ENCODE data around the gene TMF1. TPM values are rescaled to one million over a fixed set of nuclear protein-coding genes. Genes with fewer than 3 reads are reported as not detected.

The TMF1 gene, protein sequence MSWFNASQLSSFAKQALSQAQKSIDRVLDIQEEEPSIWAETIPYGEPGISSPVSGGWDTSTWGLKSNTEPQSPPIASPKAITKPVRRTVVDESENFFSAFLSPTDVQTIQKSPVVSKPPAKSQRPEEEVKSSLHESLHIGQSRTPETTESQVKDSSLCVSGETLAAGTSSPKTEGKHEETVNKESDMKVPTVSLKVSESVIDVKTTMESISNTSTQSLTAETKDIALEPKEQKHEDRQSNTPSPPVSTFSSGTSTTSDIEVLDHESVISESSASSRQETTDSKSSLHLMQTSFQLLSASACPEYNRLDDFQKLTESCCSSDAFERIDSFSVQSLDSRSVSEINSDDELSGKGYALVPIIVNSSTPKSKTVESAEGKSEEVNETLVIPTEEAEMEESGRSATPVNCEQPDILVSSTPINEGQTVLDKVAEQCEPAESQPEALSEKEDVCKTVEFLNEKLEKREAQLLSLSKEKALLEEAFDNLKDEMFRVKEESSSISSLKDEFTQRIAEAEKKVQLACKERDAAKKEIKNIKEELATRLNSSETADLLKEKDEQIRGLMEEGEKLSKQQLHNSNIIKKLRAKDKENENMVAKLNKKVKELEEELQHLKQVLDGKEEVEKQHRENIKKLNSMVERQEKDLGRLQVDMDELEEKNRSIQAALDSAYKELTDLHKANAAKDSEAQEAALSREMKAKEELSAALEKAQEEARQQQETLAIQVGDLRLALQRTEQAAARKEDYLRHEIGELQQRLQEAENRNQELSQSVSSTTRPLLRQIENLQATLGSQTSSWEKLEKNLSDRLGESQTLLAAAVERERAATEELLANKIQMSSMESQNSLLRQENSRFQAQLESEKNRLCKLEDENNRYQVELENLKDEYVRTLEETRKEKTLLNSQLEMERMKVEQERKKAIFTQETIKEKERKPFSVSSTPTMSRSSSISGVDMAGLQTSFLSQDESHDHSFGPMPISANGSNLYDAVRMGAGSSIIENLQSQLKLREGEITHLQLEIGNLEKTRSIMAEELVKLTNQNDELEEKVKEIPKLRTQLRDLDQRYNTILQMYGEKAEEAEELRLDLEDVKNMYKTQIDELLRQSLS
- 34.4 TPM for total RNA-seq

DNA sequence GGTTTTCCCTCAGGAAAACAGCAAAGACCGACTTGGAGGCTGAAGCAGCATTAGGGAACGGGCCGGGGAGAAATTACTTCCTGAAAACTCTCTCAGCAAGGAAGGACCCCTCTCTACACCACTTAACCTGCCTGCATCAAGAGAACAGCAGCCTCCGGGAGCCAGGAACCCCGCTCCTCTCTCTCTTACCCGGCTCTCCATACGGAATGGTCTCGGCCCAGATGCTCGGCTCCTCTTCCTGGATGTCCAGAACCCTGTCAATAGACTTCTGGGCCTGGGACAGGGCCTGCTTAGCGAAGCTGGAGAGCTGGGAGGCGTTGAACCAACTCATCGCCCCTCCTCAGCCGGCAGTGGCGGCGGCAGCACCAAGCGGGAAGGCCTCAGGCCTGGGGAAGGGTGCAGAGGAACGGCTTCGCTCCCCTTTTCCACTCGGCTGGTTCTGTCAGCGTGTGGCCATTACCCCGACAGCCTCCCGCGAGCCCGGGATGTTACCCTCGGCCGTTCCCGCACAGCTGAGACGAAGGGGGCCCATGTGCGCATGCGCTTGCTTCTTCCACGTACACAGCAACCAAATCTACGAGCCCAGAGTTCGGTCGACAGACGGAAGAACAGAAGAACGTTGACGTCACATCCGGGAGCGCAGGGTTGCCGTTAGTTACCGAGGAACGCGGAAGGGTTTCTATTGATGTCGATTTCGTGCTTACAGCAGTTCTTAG lies at the start of gene TMF1:
Gene TMF1 (minus strand): TSS at position 578 of the 716 bp plus-strand sequence. CDS start 247 bp downstream, at position 331.
- TF ChIP-seq POLR2AphosphoS5 (IDR thresholded peaks at IDR 0.05; ENCODE audit: insufficient read depth in 1 of 2, low read depth in 1 of 2) (peak; percentile 96), POLR2A (IDR thresholded peaks at IDR 0.05) (peak in 1 of 2 donors; percentile 83)
- TF ChIP-seq, protein P1, sequence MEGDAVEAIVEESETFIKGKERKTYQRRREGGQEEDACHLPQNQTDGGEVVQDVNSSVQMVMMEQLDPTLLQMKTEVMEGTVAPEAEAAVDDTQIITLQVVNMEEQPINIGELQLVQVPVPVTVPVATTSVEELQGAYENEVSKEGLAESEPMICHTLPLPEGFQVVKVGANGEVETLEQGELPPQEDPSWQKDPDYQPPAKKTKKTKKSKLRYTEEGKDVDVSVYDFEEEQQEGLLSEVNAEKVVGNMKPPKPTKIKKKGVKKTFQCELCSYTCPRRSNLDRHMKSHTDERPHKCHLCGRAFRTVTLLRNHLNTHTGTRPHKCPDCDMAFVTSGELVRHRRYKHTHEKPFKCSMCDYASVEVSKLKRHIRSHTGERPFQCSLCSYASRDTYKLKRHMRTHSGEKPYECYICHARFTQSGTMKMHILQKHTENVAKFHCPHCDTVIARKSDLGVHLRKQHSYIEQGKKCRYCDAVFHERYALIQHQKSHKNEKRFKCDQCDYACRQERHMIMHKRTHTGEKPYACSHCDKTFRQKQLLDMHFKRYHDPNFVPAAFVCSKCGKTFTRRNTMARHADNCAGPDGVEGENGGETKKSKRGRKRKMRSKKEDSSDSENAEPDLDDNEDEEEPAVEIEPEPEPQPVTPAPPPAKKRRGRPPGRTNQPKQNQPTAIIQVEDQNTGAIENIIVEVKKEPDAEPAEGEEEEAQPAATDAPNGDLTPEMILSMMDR (IDR thresholded peaks at IDR 0.05), result no peak
- Histone ChIP-seq H3K9me3 (no peaks in the 10 kb centered on the region), H3K36me3 (peaks cover 0 to 30% of the 10 kb centered on the region in 2 donors), H3K27ac (peak within 1 kb of the TSS; percentile 94), H3K4me1 (peaks cover 42% of the 10 kb centered on the region), H3K4me3 (peak within 1 kb of the TSS; percentile 78 to 79), H3K27me3 (no peaks in the 10 kb centered on the region)
- DNase-seq (ENCODE audit: extremely low spot score in 2 of 2), result peak; percentile 98 to 99
- intact Hi-C loops (cut with DNase I), result loop anchor here (2.0 kb wide), 1 partner anchor 39 kb away; the partner anchor contains the start of gene EOGT

DNA sequence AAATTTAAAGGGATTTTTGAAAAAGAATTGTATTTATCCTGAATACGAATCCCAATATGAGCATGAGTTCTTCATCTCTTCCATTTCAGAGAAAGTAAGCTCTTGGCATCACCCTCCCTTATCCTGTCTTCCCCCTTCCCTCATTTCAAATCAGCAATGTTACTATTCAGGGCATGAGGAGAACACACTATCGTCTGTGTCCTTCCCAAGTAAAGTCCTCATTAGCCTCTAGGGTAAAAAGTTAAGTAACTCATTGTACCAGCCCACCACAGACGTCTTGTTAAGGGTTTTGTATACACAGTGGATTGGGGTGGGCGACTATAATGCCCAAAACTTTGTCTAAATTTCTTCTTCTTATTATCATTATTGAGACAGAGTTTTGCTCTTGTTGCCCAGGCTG lies 47.4 kb upstream of the TMF1 start:
- no peak for DNase-seq (ENCODE audit: extremely low spot score in 2 of 2)
- Histone ChIP-seq H3K27ac (no peak overlapping the region), H3K9me3 (no peaks in the 10 kb centered on the region), H3K4me1 (peaks cover 38% of the 10 kb centered on the region), H3K36me3 (peaks cover 0 to 27% of the 10 kb centered on the region in 2 donors), H3K4me3 (no peak overlapping the region), H3K27me3 (no peaks in the 10 kb centered on the region)
- intact Hi-C loops (cut with DNase I), result no loop called here
- TF ChIP-seq POLR2AphosphoS5 (IDR thresholded peaks at IDR 0.05; ENCODE audit: insufficient read depth in 1 of 2, low read depth in 1 of 2) (no peak), POLR2A (IDR thresholded peaks at IDR 0.05) (no peak)
- TF ChIP-seq, protein P1 (IDR thresholded peaks at IDR 0.05), result no peak

DNA sequence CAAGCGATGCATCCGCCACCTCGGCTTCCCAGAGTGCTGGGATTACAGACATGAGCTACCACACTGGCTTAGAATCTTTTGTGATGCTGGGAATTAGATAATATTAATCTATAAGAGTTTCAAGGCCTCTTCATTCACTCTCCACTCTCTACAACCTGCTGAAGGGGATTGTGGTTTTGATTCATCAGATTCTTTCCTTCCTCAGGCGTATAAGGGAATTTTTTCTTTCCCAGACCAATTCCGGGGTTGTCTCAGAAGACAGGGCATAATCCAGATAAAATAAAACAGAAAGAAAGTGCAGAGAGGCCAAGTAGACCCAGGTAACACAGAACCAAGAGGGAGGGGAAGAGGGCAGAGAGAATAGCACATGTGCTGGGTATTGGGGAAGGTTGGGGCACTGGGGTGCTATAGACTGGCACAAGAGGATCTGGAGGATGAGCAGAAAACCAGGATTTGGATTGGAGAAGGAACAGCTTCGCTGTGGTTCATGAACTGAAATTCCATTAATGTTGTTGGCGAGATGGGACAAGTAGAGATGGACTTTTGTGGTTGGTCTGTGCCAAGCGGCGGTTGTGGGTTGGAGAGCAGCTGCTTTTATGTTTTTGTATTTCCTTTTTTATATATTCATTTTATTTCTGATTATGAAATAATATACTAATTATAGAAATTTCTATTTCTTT lies 45.4 kb upstream of the TMF1 start:
- peaks cover 55% of the 10 kb centered on the region for H3K4me1 ChIP-seq
- intact Hi-C loops (cut with DNase I), result no loop called here
- DNase-seq (ENCODE audit: extremely low spot score in 2 of 2), result no peak
- H3K27ac ChIP-seq, result no peak overlapping the region
- no peaks in the 10 kb centered on the region for H3K27me3 ChIP-seq
- TF ChIP-seq, protein P1 (IDR thresholded peaks at IDR 0.05), result no peak
- no peak for TF ChIP-seq POLR2A (IDR thresholded peaks at IDR 0.05)
- H3K9me3 ChIP-seq, result no peaks in the 10 kb centered on the region
- H3K4me3 ChIP-seq, result no peak overlapping the region
- H3K36me3 ChIP-seq, result peaks cover 0 to 9% of the 10 kb centered on the region in 2 donors

DNA sequence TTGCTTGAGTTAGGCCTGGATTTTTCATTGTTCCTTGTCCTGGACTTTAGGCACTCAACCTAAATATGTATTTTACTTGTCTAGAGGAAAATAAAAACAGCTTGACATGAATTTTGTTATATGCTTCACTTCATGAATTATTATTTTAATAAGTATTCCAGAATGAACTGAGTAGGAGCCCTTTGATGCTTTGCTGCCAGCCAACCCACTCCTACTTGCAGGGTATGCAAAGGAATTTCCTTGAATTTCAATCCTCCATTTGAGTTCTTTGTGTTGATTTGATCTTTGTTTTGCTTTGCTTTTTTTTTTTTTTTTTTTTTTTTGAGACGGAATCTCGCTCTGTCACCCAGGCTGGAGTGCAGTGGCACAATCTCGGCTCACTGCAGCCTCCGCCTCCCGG lies 44.2 kb upstream of the TMF1 start:
- Histone ChIP-seq H3K27ac (peak overlapping the region; percentile 22), H3K27me3 (no peaks in the 10 kb centered on the region), H3K9me3 (no peaks in the 10 kb centered on the region), H3K4me1 (peaks cover 67% of the 10 kb centered on the region), H3K4me3 (no peak overlapping the region), H3K36me3 (no peaks in the 10 kb centered on the region)
- intact Hi-C loops (cut with DNase I), result no loop called here
- DNase-seq (ENCODE audit: extremely low spot score in 2 of 2), result no peak
- TF ChIP-seq POLR2AphosphoS5 (IDR thresholded peaks at IDR 0.05; ENCODE audit: insufficient read depth in 1 of 2, low read depth in 1 of 2) (no peak), POLR2A (IDR thresholded peaks at IDR 0.05) (no peak)
- TF ChIP-seq, protein P1 (IDR thresholded peaks at IDR 0.05), result no peak

All from vagina (tissue), 2 donors.